Measurements from ENCODE around the gene KLRC4. TPM values are rescaled to one million over a fixed set of nuclear protein-coding genes. Genes with fewer than 3 reads are reported as not detected.

Gene KLRC4
- total and polyA plus RNA-seq, 2 experiments from 2014 or later: not detected

DNA sequence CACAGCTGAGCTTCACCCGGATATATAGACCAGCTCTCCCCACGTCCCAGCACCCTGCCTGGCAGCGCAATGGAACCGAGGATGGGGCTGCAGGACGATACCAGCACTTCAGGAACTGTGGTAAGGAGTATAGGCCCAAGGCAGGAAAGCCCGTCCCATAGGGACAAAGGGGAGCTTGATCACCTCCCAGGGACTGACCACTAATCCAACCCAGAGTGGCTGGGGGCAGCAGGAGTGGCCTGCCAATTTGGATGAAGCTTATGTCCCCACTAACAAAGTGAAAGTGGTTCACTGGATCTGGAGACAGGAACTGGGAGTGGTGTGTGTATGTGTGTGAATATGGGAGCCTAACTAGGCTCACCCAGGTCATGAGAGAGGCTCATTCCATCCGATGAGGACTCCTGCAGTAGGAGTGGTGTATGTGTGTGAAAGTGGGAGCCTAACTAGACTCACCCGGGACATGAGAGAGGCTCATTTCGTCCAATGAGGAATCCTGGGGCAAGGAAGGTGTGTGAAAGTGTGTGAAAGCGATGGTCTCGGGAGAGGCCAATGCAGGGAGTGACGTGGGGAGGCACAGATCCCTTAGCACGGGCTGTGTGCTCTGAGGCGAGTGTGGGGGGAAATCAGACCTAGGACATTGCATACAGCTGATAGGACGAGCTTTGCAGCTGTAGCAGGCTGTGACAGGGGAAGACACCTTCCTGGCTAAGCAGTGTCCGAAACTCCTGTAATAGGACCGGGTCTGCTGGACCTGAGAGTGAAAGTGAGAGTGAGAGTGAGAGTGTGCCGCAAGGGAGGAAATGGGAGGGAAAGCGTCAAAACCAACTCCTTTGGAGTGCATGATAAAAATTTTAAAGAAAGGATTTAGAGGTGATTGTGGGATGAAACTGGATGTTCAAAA is 45.4 kb downstream of the KLRC4 start (continued):
- TF ChIP-seq, protein P1, sequence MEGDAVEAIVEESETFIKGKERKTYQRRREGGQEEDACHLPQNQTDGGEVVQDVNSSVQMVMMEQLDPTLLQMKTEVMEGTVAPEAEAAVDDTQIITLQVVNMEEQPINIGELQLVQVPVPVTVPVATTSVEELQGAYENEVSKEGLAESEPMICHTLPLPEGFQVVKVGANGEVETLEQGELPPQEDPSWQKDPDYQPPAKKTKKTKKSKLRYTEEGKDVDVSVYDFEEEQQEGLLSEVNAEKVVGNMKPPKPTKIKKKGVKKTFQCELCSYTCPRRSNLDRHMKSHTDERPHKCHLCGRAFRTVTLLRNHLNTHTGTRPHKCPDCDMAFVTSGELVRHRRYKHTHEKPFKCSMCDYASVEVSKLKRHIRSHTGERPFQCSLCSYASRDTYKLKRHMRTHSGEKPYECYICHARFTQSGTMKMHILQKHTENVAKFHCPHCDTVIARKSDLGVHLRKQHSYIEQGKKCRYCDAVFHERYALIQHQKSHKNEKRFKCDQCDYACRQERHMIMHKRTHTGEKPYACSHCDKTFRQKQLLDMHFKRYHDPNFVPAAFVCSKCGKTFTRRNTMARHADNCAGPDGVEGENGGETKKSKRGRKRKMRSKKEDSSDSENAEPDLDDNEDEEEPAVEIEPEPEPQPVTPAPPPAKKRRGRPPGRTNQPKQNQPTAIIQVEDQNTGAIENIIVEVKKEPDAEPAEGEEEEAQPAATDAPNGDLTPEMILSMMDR (conservative IDR thresholded peaks at IDR 0.05; ENCODE audit: low read depth in 2 of 2): no peak
- TF ChIP-seq, protein P2, sequence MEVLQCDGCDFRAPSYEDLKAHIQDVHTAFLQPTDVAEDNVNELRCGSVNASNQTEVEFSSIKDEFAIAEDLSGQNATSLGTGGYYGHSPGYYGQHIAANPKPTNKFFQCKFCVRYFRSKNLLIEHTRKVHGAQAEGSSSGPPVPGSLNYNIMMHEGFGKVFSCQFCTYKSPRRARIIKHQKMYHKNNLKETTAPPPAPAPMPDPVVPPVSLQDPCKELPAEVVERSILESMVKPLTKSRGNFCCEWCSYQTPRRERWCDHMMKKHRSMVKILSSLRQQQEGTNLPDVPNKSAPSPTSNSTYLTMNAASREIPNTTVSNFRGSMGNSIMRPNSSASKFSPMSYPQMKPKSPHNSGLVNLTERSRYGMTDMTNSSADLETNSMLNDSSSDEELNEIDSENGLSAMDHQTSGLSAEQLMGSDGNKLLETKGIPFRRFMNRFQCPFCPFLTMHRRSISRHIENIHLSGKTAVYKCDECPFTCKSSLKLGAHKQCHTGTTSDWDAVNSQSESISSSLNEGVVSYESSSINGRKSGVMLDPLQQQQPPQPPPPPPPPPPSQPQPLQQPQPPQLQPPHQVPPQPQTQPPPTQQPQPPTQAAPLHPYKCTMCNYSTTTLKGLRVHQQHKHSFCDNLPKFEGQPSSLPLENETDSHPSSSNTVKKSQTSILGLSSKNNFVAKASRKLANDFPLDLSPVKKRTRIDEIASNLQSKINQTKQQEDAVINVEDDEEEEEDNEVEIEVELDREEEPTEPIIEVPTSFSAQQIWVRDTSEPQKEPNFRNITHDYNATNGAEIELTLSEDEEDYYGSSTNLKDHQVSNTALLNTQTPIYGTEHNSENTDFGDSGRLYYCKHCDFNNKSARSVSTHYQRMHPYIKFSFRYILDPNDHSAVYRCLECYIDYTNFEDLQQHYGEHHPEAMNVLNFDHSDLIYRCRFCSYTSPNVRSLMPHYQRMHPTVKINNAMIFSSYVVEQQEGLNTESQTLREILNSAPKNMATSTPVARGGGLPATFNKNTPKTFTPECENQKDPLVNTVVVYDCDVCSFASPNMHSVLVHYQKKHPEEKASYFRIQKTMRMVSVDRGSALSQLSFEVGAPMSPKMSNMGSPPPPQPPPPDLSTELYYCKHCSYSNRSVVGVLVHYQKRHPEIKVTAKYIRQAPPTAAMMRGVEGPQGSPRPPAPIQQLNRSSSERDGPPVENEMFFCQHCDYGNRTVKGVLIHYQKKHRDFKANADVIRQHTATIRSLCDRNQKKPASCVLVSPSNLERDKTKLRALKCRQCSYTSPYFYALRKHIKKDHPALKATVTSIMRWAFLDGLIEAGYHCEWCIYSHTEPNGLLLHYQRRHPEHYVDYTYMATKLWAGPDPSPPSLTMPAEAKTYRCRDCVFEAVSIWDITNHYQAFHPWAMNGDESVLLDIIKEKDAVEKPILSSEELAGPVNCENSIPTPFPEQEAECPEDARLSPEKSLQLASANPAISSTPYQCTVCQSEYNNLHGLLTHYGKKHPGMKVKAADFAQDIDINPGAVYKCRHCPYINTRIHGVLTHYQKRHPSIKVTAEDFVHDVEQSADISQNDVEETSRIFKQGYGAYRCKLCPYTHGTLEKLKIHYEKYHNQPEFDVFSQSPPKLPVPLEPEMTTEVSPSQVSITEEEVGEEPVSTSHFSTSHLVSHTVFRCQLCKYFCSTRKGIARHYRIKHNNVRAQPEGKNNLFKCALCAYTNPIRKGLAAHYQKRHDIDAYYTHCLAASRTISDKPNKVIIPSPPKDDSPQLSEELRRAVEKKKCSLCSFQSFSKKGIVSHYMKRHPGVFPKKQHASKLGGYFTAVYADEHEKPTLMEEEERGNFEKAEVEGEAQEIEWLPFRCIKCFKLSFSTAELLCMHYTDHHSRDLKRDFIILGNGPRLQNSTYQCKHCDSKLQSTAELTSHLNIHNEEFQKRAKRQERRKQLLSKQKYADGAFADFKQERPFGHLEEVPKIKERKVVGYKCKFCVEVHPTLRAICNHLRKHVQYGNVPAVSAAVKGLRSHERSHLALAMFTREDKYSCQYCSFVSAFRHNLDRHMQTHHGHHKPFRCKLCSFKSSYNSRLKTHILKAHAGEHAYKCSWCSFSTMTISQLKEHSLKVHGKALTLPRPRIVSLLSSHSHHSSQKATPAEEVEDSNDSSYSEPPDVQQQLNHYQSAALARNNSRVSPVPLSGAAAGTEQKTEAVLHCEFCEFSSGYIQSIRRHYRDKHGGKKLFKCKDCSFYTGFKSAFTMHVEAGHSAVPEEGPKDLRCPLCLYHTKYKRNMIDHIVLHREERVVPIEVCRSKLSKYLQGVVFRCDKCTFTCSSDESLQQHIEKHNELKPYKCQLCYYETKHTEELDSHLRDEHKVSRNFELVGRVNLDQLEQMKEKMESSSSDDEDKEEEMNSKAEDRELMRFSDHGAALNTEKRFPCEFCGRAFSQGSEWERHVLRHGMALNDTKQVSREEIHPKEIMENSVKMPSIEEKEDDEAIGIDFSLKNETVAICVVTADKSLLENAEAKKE (CRISPR knock-in tag; IDR thresholded peaks at IDR 0.05): no peak
- TF ChIP-seq ZNF114 (CRISPR knock-in tag; IDR thresholded peaks at IDR 0.05): no peak
- no peak for TF ChIP-seq POLR2AphosphoS5 (IDR thresholded peaks at IDR 0.05; ENCODE audit: low read depth)

DNA sequence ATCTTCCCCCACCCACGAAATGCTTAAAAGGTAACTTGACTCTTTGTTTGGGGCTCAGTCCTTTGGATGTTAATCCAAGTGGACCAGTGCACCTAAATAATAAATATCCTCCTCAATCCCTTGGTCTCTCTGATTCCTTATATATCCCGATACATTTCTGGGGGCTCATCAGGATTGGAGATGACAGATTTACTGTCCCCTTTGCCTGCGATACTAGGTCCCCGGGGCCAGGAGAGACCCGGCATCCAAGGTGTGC is 46.0 kb downstream of the KLRC4 start:
- Mint-ChIP-seq H3K4me1 (peaks cover 30% of the 10 kb centered on the region), H3K9me3 (peaks cover 25% of the 10 kb centered on the region), H3K27ac (no peak overlapping the region), H3K4me3 (no peak overlapping the region), H3K27me3 (ENCODE audit: insufficient read depth, low read depth, poor library complexity) (peaks cover 7% of the 10 kb centered on the region), H3K36me3 (ENCODE audit: low read depth) (peaks cover 25% of the 10 kb centered on the region)
- Histone ChIP-seq H3K27ac (ENCODE audit: low read depth) (no peak overlapping the region), H3K79me2 (replicated peaks; ENCODE audit: insufficient read depth) (no peaks in the 10 kb centered on the region), H3F3A (replicated peaks; ENCODE audit: low read depth) (no peaks in the 10 kb centered on the region), H2AFZ (peak overlapping the region; percentile 74), H3K27me3 (ENCODE audit: insufficient read depth) (no peaks in the 10 kb centered on the region), H3K9me2 (ENCODE audit: insufficient read depth) (no peaks in the 10 kb centered on the region), H4K20me1 (replicated peaks; ENCODE audit: insufficient read depth) (no peaks in the 10 kb centered on the region), H3K4me3 (peak overlapping the region; percentile 58; the same call in 1 of the 2 replicates), H3K4me1 (ENCODE audit: insufficient read depth) (peaks cover 47% of the 10 kb centered on the region), H3K36me3 (ENCODE audit: insufficient read depth) (no peaks in the 10 kb centered on the region), H3K4me2 (peak overlapping the region; percentile 86)
- TF ChIP-seq EZH2 (IDR thresholded peaks at IDR 0.05; ENCODE audit: low read depth, unreplicated experiment) (no peak), NANOG (IDR thresholded peaks at IDR 0.05; ENCODE audit: borderline replicate concordance) (no peak), JUNB (IDR thresholded peaks at IDR 0.05; ENCODE audit: unreplicated experiment) (no peak), ZNF114 (CRISPR knock-in tag; IDR thresholded peaks at IDR 0.05) (no peak), STAT1 (IDR thresholded peaks at IDR 0.05; ENCODE audit: unreplicated experiment) (no peak), ZNF331 (CRISPR knock-in tag; IDR thresholded peaks at IDR 0.05; ENCODE audit: low read depth) (no peak), CREB1 (CRISPR knock-in tag; IDR thresholded peaks at IDR 0.05; ENCODE audit: low read depth) (no peak)
- TF ChIP-seq, protein P1 (conservative IDR thresholded peaks at IDR 0.05; ENCODE audit: low read depth in 2 of 2): no peak
- ATAC-seq (no peak), DNase-seq (ENCODE audit: low spot score) (no peak)

All from GM23338 (cell line).